GM13976 (cell line): ENCODE data around the gene LRRC23.
A peak's percentile ranks its signal among the peaks of the same experiment; 100 is the strongest.

ENCODE experiments used
- DNase-seq: peaks from one replicate; pipeline ENCODE4 v3.0.0; 2012; ENCODE audit warnings: low spot score
- CTCF ChIP-seq: IDR thresholded peaks from 2 replicates; pipeline ENCODE4 v1.5.1; 2012; ENCODE audit warnings: borderline replicate concordance, mild to moderate bottlenecking; ENCODE audit not compliant: insufficient read depth; ENCODE audit errors: extremely low read depth, missing control alignments, control extremely low read depth
- in situ Hi-C: fragments of 300-500 bp; cut with MboI; formaldehyde crosslinking; loops from one replicate; pipeline ENCODE4 v1.12.0; 2022; ENCODE audit warnings: low sequenced_read_pairs, mixed read lengths, inconsistent platforms; ENCODE audit not compliant: unreplicated experiment

Gene LRRC23

GRCh38 chr12:6959805-6960592 is 55.4 kb downstream of the LRRC23 start:
- no peak for TF ChIP-seq CTCF
- DNase-seq: no peak
- in situ Hi-C loops: no loop called here

- DNase-seq: peak; percentile 68
- in situ Hi-C loops: no loop called here
- TF ChIP-seq CTCF: peak; percentile 62
Measured at GRCh38 chr12:6960593-6961277, 56.1 kb downstream of the LRRC23 start.

- no peak for TF ChIP-seq CTCF
- in situ Hi-C loops: no loop called here
- DNase-seq: peak; percentile 65
Measured at GRCh38 chr12:6961278-6961694, 56.7 kb downstream of the LRRC23 start.

- in situ Hi-C loops: no loop called here
- TF ChIP-seq CTCF: peak; percentile 12
- DNase-seq: peak; percentile 72
Measured at GRCh38 chr12:6961695-6962284, 57.2 kb downstream of the LRRC23 start.

- TF ChIP-seq CTCF: no peak
- in situ Hi-C loops: no loop called here
- no peak for DNase-seq
Measured at GRCh38 chr12:6962285-6963015, 57.8 kb downstream of the LRRC23 start.
